OCI-LY3 (cell line): ENCODE measurements around the gene CTNNA3.

Experiments used
- H2AFZ ChIP-seq: fragments of 200-600, 300-600 bp; shearing (Covaris generic); 2 replicates; pipeline ENCODE4 v1.6.0; 2014; ENCODE audit warnings: antibody characterized with exemption, low read depth, low read length
- H3K27ac ChIP-seq: fragments of 200-600, 300-600 bp; sonication (generic); 2 replicates; pipeline ENCODE4 v1.5.1; 2014; ENCODE audit warnings: mild to moderate bottlenecking, low read length, moderate library complexity, mixed read lengths
- H3K27me3 ChIP-seq: fragments of 200-600, 300-600 bp; sonication (generic); 2 replicates; pipeline ENCODE4 v1.6.1; 2014; ENCODE audit warnings: low read depth, low read length, mixed read lengths
- H3K36me3 ChIP-seq: fragments of 200-600, 300-600 bp; sonication (generic); replicated peaks from 2 replicates; pipeline ENCODE3; 2014; ENCODE audit warnings: low read depth, low read length, mixed read lengths
- H3K4me1 ChIP-seq: fragments of 300-600, 200-600 bp; sonication (generic); 2 replicates; pipeline ENCODE4 v1.6.1; 2014; ENCODE audit warnings: low read length, mixed read lengths
- H3K4me2 ChIP-seq: fragments of 200-600, 300-600 bp; sonication (generic); 2 replicates; pipeline ENCODE4 v1.6.1; 2014; ENCODE audit warnings: low read length, mixed read lengths
- H3K4me3 ChIP-seq: fragments of 300-600, 200-600 bp; sonication (generic); 2 replicates; pipeline ENCODE4 v1.5.1; 2014; ENCODE audit warnings: antibody characterized with exemption, mild to moderate bottlenecking, low read length, moderate library complexity
- H3K79me2 ChIP-seq: fragments of 300-600, 200-600 bp; shearing (Covaris generic); 2 replicates; pipeline ENCODE4 v1.6.1; 2014; ENCODE audit warnings: mild to moderate bottlenecking, low read length, mixed read lengths
- H3K9ac ChIP-seq: fragments of 300-600, 200-600 bp; shearing (Covaris generic); 2 replicates; pipeline ENCODE4 v1.6.0; 2014; ENCODE audit warnings: mild to moderate bottlenecking, low read length, moderate library complexity
- H3K9me3 ChIP-seq: fragments of 200-600, 300-600 bp; shearing (Covaris generic); 2 replicates; pipeline ENCODE4 v1.6.1; 2014; ENCODE audit warnings: low read length, mixed read lengths; ENCODE audit not compliant: insufficient read depth
- H4K20me1 ChIP-seq: fragments of 200-600, 300-600 bp; sonication (generic); 2 replicates; pipeline ENCODE4 v1.6.1; 2016; ENCODE audit warnings: low read length, mixed read lengths; ENCODE audit not compliant: insufficient read depth
- CTCF ChIP-seq: fragments of 200-600, 300-600 bp; sonication (generic); IDR thresholded peaks from 2 replicates; pipeline ENCODE4 v1.5.1; 2014; ENCODE audit warnings: antibody characterized with exemption, low read length, low read depth
- EZH2phosphoT487 ChIP-seq: fragments of 200-600 bp; shearing (Covaris generic); IDR thresholded peaks from 2 replicates; pipeline ENCODE4 v1.6.1; 2018; ENCODE audit warnings: antibody characterized with exemption, mixed run types, low read depth

The CTNNA3 gene

GRCh38 chr10:66877361-66877760, 818.6 kb downstream of the CTNNA3 start:
- H3K4me3 ChIP-seq: no peak overlapping the region
- no peak overlapping the region for H3K9ac ChIP-seq
- H3K27me3 ChIP-seq: no peaks in the 10 kb centered on the region
- TF ChIP-seq EZH2phosphoT487: no peak
- no peak for TF ChIP-seq CTCF
- H4K20me1 ChIP-seq: no peaks in the 10 kb centered on the region
- H2AFZ ChIP-seq: no peak overlapping the region
- no peaks in the 10 kb centered on the region for H3K9me3 ChIP-seq
- H3K4me1 ChIP-seq: no peaks in the 10 kb centered on the region
- no peaks in the 10 kb centered on the region for H3K79me2 ChIP-seq
- no peak overlapping the region for H3K4me2 ChIP-seq
- no peaks in the 10 kb centered on the region for H3K36me3 ChIP-seq
- no peak overlapping the region for H3K27ac ChIP-seq

- no peak for TF ChIP-seq EZH2phosphoT487
- H3K27me3 ChIP-seq: no peaks in the 10 kb centered on the region
- no peak overlapping the region for H3K4me3 ChIP-seq
Measured at GRCh38 chr10:66869635-66870034, 826.4 kb downstream of the CTNNA3 start.

GRCh38 chr10:66862687-66863258, 833.2 kb downstream of the CTNNA3 start:
- Histone ChIP-seq H2AFZ (no peak overlapping the region), H3K4me2 (no peak overlapping the region), H3K36me3 (no peaks in the 10 kb centered on the region), H3K79me2 (no peaks in the 10 kb centered on the region), H4K20me1 (no peaks in the 10 kb centered on the region), H3K27ac (no peak overlapping the region), H3K4me3 (no peak overlapping the region), H3K9ac (no peak overlapping the region), H3K9me3 (no peaks in the 10 kb centered on the region), H3K27me3 (no peaks in the 10 kb centered on the region), H3K4me1 (no peaks in the 10 kb centered on the region)
- TF ChIP-seq EZH2phosphoT487 (no peak), CTCF (no peak)

More at GRCh38 chr10:66869635-66870034, 826.4 kb downstream of the CTNNA3 start:
- Histone ChIP-seq H3K4me2 (no peak overlapping the region), H3K9me3 (no peaks in the 10 kb centered on the region), H3K4me1 (no peaks in the 10 kb centered on the region), H3K27ac (no peak overlapping the region), H4K20me1 (no peaks in the 10 kb centered on the region), H3K79me2 (no peaks in the 10 kb centered on the region), H3K9ac (no peak overlapping the region), H2AFZ (no peak overlapping the region), H3K36me3 (no peaks in the 10 kb centered on the region)

GRCh38 chr10:66860376-66860945, 835.5 kb downstream of the CTNNA3 start:
- no peaks in the 10 kb centered on the region for H3K27me3 ChIP-seq
- no peak overlapping the region for H3K9ac ChIP-seq
- H3K27ac ChIP-seq: no peak overlapping the region
- H3K4me2 ChIP-seq: no peak overlapping the region
- no peaks in the 10 kb centered on the region for H3K9me3 ChIP-seq
- H4K20me1 ChIP-seq: no peaks in the 10 kb centered on the region
- TF ChIP-seq CTCF (no peak), EZH2phosphoT487 (no peak)
- H3K4me3 ChIP-seq: no peak overlapping the region
- no peaks in the 10 kb centered on the region for H3K4me1 ChIP-seq
- H3K79me2 ChIP-seq: no peaks in the 10 kb centered on the region
- H3K36me3 ChIP-seq: no peaks in the 10 kb centered on the region
- no peak overlapping the region for H2AFZ ChIP-seq
